GM19025 (cell line): ENCODE measurements around the gene ARHGAP30.
"Not testable (repeated sequence)": the region's sequence is repeated elsewhere in the genome, so short reads cannot be mapped to it uniquely, and the experiment has no call there.

Experiments
- ATAC-seq: cut with Tn5 transposase; IDR thresholded peaks from one replicate; pipeline ENCODE4 v1.9.1; 2021; ENCODE audit warnings: mild to moderate bottlenecking, low read depth, moderate library complexity; ENCODE audit not compliant: unreplicated experiment

Gene ARHGAP30

DNA sequence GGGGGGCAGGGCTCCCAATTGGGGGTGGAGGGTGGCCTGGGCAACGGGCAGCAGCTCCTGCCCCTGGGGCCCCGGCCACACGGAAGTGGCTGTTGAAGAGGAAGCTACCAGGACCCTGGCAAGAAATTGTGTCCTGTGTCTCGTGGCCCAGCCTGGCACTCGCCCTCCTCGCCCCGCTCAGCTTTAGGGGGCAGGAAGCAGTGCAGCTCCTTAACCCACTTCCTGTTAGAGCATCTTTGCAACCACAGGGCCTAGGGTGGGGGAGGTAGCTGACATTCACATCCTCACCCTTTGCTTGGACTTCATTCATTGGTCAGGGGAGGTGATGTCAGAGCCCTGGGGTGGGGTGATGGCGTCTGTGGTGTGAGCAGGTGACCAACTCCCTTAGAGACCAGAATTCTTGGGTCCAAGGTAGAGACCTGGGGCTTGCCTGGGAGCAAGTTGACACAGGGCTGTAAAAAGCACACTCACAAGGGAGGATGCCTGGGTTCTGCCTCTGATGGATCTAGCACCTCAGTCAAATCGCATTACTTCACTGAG lies at the start of gene ARHGAP30:
TSS of gene ARHGAP30 (minus strand) at position 161 of the 540 bp plus-strand sequence. CDS start 267 bp downstream, outside the sequence.
- peak; percentile 85 for ATAC-seq

DNA sequence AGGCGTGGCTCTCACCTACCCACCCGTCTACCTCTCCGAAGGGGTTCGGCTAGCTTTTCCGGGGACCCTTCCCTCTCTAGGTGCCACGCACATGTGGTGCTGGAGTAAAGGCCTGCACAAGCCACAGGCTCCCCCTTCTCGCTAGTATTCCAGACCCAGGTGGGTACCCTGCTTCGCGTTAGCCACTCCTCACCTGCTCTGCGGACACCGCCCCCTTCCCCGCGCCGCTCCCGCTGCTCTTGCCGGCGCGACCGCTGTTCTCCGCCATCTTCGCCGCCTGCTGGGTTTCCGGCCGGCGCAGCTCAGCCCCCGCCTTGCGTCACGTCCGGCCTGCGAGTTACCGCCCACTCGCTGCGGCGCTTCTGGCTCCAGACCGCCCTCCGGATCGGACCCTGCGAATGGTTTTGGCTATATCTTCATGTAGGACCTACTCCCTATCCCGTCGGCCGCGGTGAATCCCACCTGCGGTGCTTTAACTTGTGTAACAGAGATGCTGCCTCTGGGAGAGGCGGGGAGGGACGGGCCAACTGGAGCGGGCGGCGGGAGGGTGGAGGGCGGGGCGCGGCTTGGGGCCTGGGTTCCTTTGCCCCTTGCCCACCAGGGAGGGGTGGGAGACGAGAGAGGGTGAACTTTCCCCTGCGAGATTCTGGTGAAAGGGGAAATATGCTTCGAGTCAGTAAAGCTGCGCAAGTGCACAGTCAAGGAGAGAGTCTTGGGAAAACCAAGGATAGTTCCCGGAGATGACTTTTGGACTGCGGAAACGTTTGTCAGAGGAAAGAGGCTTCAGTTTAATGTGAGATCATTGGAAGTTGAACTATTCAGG lies 48.3 kb upstream of the ARHGAP30 start, which contains the start of the genes NIT1 and PFDN2:
TSS of gene NIT1 (plus strand) at position 347 of the 823 bp plus-strand sequence. CDS start at position 419, 72 bp downstream.
TSS of gene PFDN2 (minus strand) at position 279 of the 823 bp plus-strand sequence. CDS start at position 268, 11 bp downstream.
- peak; percentile 86 for ATAC-seq

DNA sequence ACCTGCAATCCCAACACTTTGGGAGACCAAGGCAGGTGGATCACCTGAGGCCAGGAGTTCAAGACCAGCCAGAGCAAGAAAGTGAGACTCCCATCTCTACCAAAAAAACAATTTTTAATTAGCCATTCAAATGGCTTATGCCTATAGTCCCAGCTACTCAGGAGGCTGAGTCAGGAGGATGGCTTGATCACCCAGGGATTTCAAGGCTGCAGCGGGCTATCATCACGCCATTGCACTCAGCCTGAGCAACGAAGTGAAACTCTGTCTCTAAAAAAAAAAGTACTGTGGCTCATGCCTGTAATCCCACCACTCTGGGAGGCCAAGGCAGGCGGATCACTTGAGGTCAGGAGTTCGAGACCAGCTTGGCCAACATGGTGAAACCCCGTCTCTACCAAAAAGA lies 46.3 kb upstream of the ARHGAP30 start:
- not testable (repeated sequence) for ATAC-seq

- no peak for ATAC-seq
Observed at GRCh38 chr1:161115132-161115711, 45.5 kb upstream of the ARHGAP30 start.

DNA sequence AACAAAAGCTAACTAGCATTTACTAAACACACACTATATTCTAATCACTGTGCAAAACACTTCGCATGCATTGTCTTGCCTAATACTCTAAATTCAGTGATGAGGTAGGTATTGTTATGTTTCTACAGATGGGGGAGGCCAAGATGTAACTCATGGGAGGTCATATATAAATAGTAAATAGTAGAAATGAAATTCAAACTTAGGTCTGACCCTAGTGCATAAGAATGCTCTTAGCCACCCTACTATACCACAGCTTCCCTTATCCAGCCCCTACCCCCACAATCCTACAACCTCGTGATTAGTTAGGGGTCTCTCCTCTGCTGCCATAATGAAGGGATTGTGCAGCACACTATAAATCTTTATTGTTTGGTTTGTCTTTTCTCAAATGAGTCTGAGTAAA lies 44.9 kb upstream of the ARHGAP30 start:
- ATAC-seq: no peak

- ATAC-seq: no peak
Observed at GRCh38 chr1:161113915-161114314, 44.2 kb upstream of the ARHGAP30 start.

- ATAC-seq: no peak
Observed at GRCh38 chr1:161111527-161111926, 41.8 kb upstream of the ARHGAP30 start.

DNA sequence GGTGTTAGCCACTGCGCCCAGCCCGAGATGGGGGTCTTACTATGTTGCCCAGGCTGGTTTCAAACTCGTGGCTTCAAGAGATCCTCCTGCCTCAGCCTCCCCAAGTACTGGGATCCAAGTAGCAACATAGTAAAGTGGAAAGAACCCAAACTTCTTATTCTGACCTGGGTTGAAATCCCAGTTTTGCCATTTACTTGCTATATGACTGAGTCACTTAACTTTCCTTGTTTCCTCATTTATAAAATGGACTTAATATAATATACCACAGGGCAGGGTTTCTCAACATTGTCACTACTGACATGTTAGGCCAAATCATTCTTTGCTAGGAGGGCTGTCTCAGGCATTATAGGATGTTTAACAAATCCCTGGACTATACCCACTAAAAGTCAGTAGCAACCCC lies 41.4 kb upstream of the ARHGAP30 start:
- ATAC-seq: no peak

GRCh38 chr1:161106431-161106830 lies 36.7 kb upstream of the ARHGAP30 start:
- ATAC-seq: no peak

- ATAC-seq: no peak
Observed at GRCh38 chr1:161100556-161100955, 30.9 kb upstream of the ARHGAP30 start.

- no peak for ATAC-seq
Observed at GRCh38 chr1:161099090-161099802, 29.6 kb upstream of the ARHGAP30 start.

- ATAC-seq: peak; percentile 65
Observed at GRCh38 chr1:161098210-161099068, 28.7 kb upstream of the ARHGAP30 start, which contains the start of gene KLHDC9. Gene KLHDC9, plus strand, starts transcription at chr1:161098361. Its CDS starts 175 bp downstream, at chr1:161098536.

- no peak for ATAC-seq
Observed at GRCh38 chr1:161096530-161096929, 26.8 kb upstream of the ARHGAP30 start.

DNA sequence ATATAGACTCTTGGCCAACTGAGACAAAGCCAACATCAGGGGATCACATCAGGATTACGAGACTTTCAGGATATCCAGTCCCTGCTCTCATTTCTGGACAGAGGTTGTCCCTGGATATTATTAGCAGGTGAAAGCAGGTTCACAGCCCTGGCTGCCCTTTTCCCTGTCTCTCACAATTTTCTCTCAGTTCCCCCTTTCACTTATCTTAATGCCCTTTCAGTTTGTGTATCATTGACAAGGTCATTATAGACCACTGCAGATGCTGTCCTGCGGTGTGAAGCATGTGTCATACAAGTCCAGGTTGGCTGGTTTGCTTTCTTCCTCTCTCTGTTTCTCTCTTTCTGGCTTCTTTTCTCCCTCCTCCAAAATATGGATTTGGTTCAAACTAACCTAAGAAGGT lies 26.3 kb upstream of the ARHGAP30 start:
- ATAC-seq: peak; percentile 41

DNA sequence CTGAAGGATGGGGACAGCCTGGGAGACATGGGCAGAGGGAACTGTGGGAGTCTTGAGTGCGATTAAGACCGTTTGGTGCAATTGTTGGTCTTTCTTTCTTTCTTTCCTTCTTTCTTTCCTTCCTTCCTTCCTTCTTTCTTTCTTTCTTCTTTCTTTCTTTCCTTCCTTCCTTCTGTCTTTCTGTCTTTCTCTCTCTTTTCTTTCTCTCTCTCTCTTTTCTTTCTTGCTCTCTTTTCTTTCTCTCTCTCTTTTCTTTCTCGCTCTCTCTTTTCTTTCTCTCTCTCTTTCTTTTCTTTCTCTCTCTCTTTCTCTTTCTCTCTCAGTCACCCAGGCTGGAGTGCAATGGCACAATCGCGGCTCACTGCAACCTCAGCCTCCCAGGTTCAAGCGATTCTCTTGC lies 25.5 kb upstream of the ARHGAP30 start:
- ATAC-seq: no peak

DNA sequence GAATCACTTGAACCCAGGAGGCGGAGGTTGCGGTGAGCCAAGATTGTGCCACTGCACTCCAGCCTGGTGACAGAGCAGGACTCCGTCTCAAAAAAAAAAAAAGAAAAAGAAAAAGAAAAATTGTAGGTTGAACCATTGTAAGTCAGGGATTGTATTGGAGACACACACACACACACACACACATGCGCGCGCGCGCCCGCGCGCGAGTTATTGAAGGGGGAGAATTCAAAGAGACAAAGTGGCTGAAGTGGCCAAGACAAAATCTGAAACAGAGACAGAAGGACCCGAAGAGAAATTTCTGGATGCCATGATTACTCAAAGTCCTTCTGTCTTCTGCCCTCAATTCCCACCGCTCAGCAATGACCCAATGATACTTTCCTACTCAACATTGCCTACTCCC lies 24.8 kb upstream of the ARHGAP30 start:
- no peak for ATAC-seq

DNA sequence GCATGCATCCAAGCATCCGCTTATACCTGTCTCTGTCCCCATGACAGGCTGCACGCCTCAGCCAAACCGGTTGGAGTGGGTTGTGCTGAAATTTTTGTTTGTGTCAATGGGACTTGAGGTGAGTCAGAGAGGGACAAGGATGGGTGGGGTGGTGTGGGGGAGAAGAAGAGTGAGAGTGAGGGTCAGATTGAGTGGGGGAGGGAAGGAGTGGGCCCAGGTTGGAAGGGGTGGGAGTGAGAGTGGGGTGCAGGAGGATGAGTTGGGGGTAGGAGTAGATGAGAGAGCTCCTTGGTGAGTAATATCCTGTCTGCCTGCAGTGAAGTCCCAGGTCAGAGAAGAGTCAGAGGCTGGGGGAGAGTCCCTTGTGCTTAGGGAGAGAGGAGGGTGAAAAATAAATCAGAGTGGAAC lies 22.9 kb upstream of the ARHGAP30 start:
- no peak for ATAC-seq

- no peak for ATAC-seq
Observed at GRCh38 chr1:161091796-161092507, 22.3 kb upstream of the ARHGAP30 start.

GRCh38 chr1:161091093-161091492 lies 21.4 kb upstream of the ARHGAP30 start:
- no peak for ATAC-seq
